HG02884 (cell line): ENCODE results near the gene GLRA1.

ENCODE experiments used
- ATAC-seq: cut with Tn5 transposase; IDR thresholded peaks from one replicate; pipeline ENCODE4 v1.9.1; 2021; ENCODE audit warnings: mild to moderate bottlenecking, moderate library complexity; ENCODE audit not compliant: unreplicated experiment

Gene GLRA1

GRCh38 chr5:151780348-151780747, 144.3 kb downstream of the GLRA1 start:
- no peak for ATAC-seq

- ATAC-seq: peak; percentile 39
These were observed 145.0 kb downstream of the GLRA1 start for GRCh38 chr5:151779531-151780125.

GRCh38 chr5:151775025-151775606, 149.5 kb downstream of the GLRA1 start:
- ATAC-seq: no peak

DNA sequence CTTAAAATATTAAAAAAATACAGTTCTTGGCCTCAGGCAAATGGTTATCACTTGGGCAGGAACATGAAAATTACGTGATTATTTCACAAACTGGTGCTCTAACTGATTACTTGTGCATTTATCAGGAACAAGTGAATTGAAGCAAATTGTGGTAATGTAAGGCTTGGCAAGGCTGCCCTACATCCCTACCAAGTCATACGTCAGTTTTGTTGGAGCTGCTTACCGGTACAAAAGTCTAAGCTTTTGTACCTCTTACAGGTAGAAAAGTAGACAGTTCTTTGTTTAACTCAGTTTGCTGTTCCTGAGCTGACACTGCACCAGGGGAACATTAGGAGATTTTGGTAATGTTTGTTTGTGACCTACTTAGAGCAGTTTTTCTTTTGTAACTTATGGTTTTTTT, 150.7 kb downstream of the GLRA1 start:
- no peak for ATAC-seq

DNA sequence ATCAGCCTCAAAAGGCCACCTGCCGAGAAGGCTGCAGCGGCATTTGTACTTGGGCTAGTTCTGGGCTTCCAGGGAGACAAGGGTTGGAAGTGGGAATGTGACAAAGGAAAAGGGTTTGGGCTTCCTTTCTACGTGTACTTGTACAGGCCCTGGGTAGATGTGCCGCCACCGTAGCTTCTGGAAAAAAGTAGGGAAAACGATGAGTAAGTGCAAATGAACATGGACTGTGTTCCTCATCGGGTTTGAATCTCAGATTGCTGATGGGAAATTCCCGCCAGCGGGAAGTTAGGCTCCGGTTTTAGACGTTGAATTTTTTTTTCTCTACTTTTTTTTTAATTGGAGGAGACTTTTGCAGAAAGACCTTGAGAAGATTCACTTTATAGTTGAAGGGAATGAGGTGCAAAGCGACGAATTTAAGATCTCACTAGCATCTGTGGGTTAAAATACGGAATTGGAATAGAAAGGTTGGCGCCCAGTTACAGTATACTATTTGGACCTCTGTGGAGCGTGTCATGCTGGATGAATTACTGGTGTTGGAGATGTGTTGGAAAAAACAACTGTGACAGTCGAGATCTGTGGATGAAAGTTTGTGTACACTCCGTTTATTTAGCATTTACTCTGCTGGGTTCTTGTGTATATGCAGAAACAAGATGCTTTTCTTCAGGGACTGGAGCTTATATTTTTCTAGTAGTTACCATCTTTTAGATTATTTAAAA, 151.6 kb downstream of the GLRA1 start:
- no peak for ATAC-seq
